HEK293 (cell line): ENCODE measurements around the gene PCNX3.
A peak's percentile ranks its signal among the peaks of the same experiment; 100 is the strongest.

ENCODE experiments used
- CTCF ChIA-PET: fragments of 350-600 bp; formaldehyde crosslinking; extraction: SDS; loops from one replicate; lab custom pipeline; 2021; ENCODE audit warnings: antibody characterized with exemption; lab: Yijun Ruan, JAX
- POLR2A ChIA-PET: fragments of 300-600 bp; formaldehyde crosslinking; extraction: SDS; loops from one replicate; lab custom pipeline; 2020; ENCODE audit warnings: antibody characterized with exemption, inconsistent platforms; lab: Yijun Ruan, JAX
- H3K27ac ChIP-seq: fragments of 200-500 bp; sonication (Bioruptor generic); 2 replicates; pipeline ENCODE4 v1.5.1; 2014; ENCODE audit warnings: low read depth, low read length, control low read depth, inconsistent platforms; ENCODE audit errors: extremely low read depth
- H3K36me3 ChIP-seq, 2 experiments: fragments of 200-500 bp in 1 of 2; sonication (Bioruptor generic) in 1 of 2; 1 replicate in 1 of 2; 2 replicates in 1 of 2; pipeline ENCODE4 v1.5.1; 2014 to 2017; ENCODE audit warnings: inconsistent platforms in 2 of 2, low read length in 2 of 2; ENCODE audit not compliant: control insufficient read depth in 2 of 2, insufficient read depth in 1 of 2
- H3K4me1 ChIP-seq: fragments of 200-500 bp; sonication (Bioruptor generic); 2 replicates; pipeline ENCODE4 v1.5.1; 2014; ENCODE audit warnings: mild to moderate bottlenecking, low read length, inconsistent platforms; ENCODE audit not compliant: control insufficient read depth, insufficient read depth
- H3K4me3 ChIP-seq: 2 replicates; pipeline ENCODE4 v1.5.1; 2011; ENCODE audit warnings: low read depth, mild to moderate bottlenecking, control low read depth, low read length, moderate library complexity
- H3K9me3 ChIP-seq: fragments of 200-500 bp; sonication (Bioruptor generic); 2 replicates; pipeline ENCODE4 v1.5.1; 2014; ENCODE audit warnings: low read depth, low read length, inconsistent platforms; ENCODE audit not compliant: control insufficient read depth, insufficient read depth
- KLF1 ChIP-seq: fragments of 450-650 bp; formaldehyde crosslinking; IDR thresholded peaks from 2 replicates; pipeline ENCODE4 v1.5.1; 2016; ENCODE audit warnings: missing biosample characterization, missing genetic modification characterization
- KLF16 ChIP-seq: fragments of 450-650 bp; formaldehyde crosslinking; IDR thresholded peaks from 2 replicates; pipeline ENCODE4 v1.5.1; 2017; ENCODE audit warnings: missing biosample characterization, missing genetic modification characterization
- PRDM10 ChIP-seq: fragments of 450-650 bp; formaldehyde crosslinking; IDR thresholded peaks from 2 replicates; pipeline ENCODE4 v1.5.1; 2016; ENCODE audit warnings: missing biosample characterization, missing genetic modification characterization
- ZBTB49 ChIP-seq: fragments of 450-650 bp; formaldehyde crosslinking; IDR thresholded peaks from 2 replicates; pipeline ENCODE4 v1.5.1; 2016; ENCODE audit warnings: missing biosample characterization, missing genetic modification characterization, low read depth
- ZBTB7A ChIP-seq: fragments of 450-650 bp; formaldehyde crosslinking; IDR thresholded peaks from 2 replicates; pipeline ENCODE4 v1.5.1; 2016; ENCODE audit warnings: low read depth, missing biosample characterization, missing genetic modification characterization
- ZIC2 ChIP-seq: fragments of 450-650 bp; formaldehyde crosslinking; IDR thresholded peaks from 2 replicates; pipeline ENCODE4 v1.5.1; 2016; ENCODE audit warnings: missing biosample characterization, missing genetic modification characterization
- ZNF175 ChIP-seq: fragments of 450-650 bp; formaldehyde crosslinking; IDR thresholded peaks from 2 replicates; pipeline ENCODE4 v1.5.1; 2016; ENCODE audit warnings: missing biosample characterization, missing genetic modification characterization
- ZNF2 ChIP-seq: fragments of 450-650 bp; formaldehyde crosslinking; IDR thresholded peaks from 2 replicates; pipeline ENCODE4 v1.5.1; 2016; ENCODE audit warnings: missing biosample characterization, missing genetic modification characterization
- ZNF211 ChIP-seq: fragments of 450-650 bp; formaldehyde crosslinking; IDR thresholded peaks from 2 replicates; pipeline ENCODE4 v1.5.1; 2016; ENCODE audit warnings: low read depth, missing biosample characterization, missing genetic modification characterization
- ZNF248 ChIP-seq: fragments of 450-650 bp; formaldehyde crosslinking; IDR thresholded peaks from 2 replicates; pipeline ENCODE4 v1.5.1; 2017; ENCODE audit warnings: missing biosample characterization, missing genetic modification characterization
- ZNF473 ChIP-seq: fragments of 450-650 bp; formaldehyde crosslinking; IDR thresholded peaks from 2 replicates; pipeline ENCODE4 v1.5.1; 2017; ENCODE audit warnings: missing biosample characterization, missing genetic modification characterization
- ZNF514 ChIP-seq: fragments of 450-650 bp; formaldehyde crosslinking; IDR thresholded peaks from 2 replicates; pipeline ENCODE4 v1.5.1; 2016; ENCODE audit warnings: missing biosample characterization, missing genetic modification characterization
- ZNF600 ChIP-seq: fragments of 450-650 bp; formaldehyde crosslinking; IDR thresholded peaks from 2 replicates; pipeline ENCODE4 v1.5.1; 2016; ENCODE audit warnings: missing biosample characterization, missing genetic modification characterization
- ZNF626 ChIP-seq: fragments of 450-650 bp; sonication (Bioruptor Pico); formaldehyde crosslinking; IDR thresholded peaks from 2 replicates; pipeline ENCODE4 v1.5.1; 2018; ENCODE audit warnings: missing biosample characterization, missing genetic modification characterization, inconsistent platforms
- ZNF707 ChIP-seq: fragments of 450-650 bp; formaldehyde crosslinking; IDR thresholded peaks from 2 replicates; pipeline ENCODE4 v1.5.1; 2016; ENCODE audit warnings: missing biosample characterization, missing genetic modification characterization
- ZNF768 ChIP-seq: fragments of 450-650 bp; formaldehyde crosslinking; IDR thresholded peaks from 2 replicates; pipeline ENCODE4 v1.5.1; 2018; ENCODE audit warnings: missing biosample characterization, mild to moderate bottlenecking, missing genetic modification characterization
- ZSCAN5A ChIP-seq: fragments of 450-650 bp; formaldehyde crosslinking; IDR thresholded peaks from 2 replicates; pipeline ENCODE4 v1.5.1; 2016; ENCODE audit warnings: missing biosample characterization, missing genetic modification characterization

The PCNX3 gene

GRCh38 chr11:65584106-65584505, 31.5 kb upstream of the PCNX3 start:
- H3K36me3 ChIP-seq: peaks cover 0 to 7% of the 10 kb centered on the region in 2 experiments; a peak in 1 of 3 replicates
- TF ChIP-seq ZNF707 (tag by site-specific recombination): no peak
- TF ChIP-seq ZNF600: no peak
- no peak for TF ChIP-seq ZBTB7A (tag by site-specific recombination)
- no peak for TF ChIP-seq ZBTB49 (tag by site-specific recombination)
- TF ChIP-seq ZNF248 (tag by site-specific recombination): no peak
- no peak for TF ChIP-seq ZNF768 (tag by site-specific recombination)
- TF ChIP-seq ZNF473 (tag by site-specific recombination): no peak
- TF ChIP-seq ZSCAN5A (tag by site-specific recombination): no peak
- no peak for TF ChIP-seq ZNF175
- TF ChIP-seq, all 188 proteins: peak for 0
- Histone ChIP-seq H3K9me3 (no peaks in the 10 kb centered on the region), H3K27ac (no peak overlapping the region), H3K4me3 (no peak overlapping the region), H3K4me1 (no peaks in the 10 kb centered on the region)
- ChIA-PET POLR2A (interaction anchor here (0.9 to 1.3 kb wide), 2 partner anchors 11 to 31 kb away, joined by 3 read pairs; no protein-coding TSS in a partner anchor), CTCF (interaction anchor here (1.7 kb wide), 1 partner anchor 10 kb away, joined by 6 read pairs; no protein-coding TSS in a partner anchor)

GRCh38 chr11:65584723-65585171, 30.8 kb upstream of the PCNX3 start:
- no peaks in the 10 kb centered on the region for H3K9me3 ChIP-seq
- peak; percentile 27; the same call in 1 of the 2 replicates for TF ChIP-seq KLF1 (tag by site-specific recombination)
- TF ChIP-seq KLF16 (tag by site-specific recombination): no peak
- no peaks in the 10 kb centered on the region for H3K4me1 ChIP-seq
- POLR2A ChIA-PET: interaction anchor here (1.3 kb wide), 1 partner anchor 30 kb away, joined by 3 read pairs; no protein-coding TSS in a partner anchor
- CTCF ChIA-PET: interaction anchor here (1.4 to 1.7 kb wide), 2 partner anchors 10 to 14 kb away, joined by 3 to 6 read pairs; no protein-coding TSS in a partner anchor
- peaks cover 0 to 7% of the 10 kb centered on the region in 2 experiments; a peak in 1 of 3 replicates for H3K36me3 ChIP-seq
- H3K27ac ChIP-seq: no peak overlapping the region
- H3K4me3 ChIP-seq: no peak overlapping the region

- CTCF ChIA-PET: interaction anchor here (0.8 to 1.6 kb wide), 4 partner anchors 9 to 44 kb away, joined by 3 to 12 read pairs (median 3); partner anchors contain the start of gene KCNK7
- no peaks in the 10 kb centered on the region for H3K4me1 ChIP-seq
- H3K36me3 ChIP-seq: peaks cover 0 to 3% of the 10 kb centered on the region in 2 experiments; a peak in 1 of 3 replicates
- no peaks in the 10 kb centered on the region for H3K9me3 ChIP-seq
- TF ChIP-seq ZNF514 (tag by site-specific recombination): no peak
- no peak for TF ChIP-seq ZNF211 (tag by site-specific recombination)
- TF ChIP-seq PRDM10 (tag by site-specific recombination): peak; percentile 14; the same call in 1 of the 2 replicates
- TF ChIP-seq ZNF2 (tag by site-specific recombination): no peak
- TF ChIP-seq ZNF626 (tag by site-specific recombination): no peak
- peak; percentile 73 for TF ChIP-seq ZIC2 (tag by site-specific recombination)
- TF ChIP-seq ZNF707 (tag by site-specific recombination): no peak
- no peak overlapping the region for H3K27ac ChIP-seq
- POLR2A ChIA-PET: interaction anchor here (1.3 to 1.8 kb wide), 3 partner anchors 10 to 29 kb away, joined by 3 to 8 read pairs (median 6); partner anchors contain the start of genes EHBP1L1, KCNK7 and PCNX3
- no peak overlapping the region for H3K4me3 ChIP-seq
These were observed 30.0 kb upstream of the PCNX3 start for GRCh38 chr11:65585396-65586246.
